Right ventricle myocardium inferior (tissue), 1 donor: ENCODE data around the gene BRIP1. TPM values are rescaled to one million over a fixed set of nuclear protein-coding genes. Genes with fewer than 3 reads are reported as not detected.
A peak's percentile ranks its signal among the peaks of the same experiment; 100 is the strongest.
"Not testable (repeated sequence)": the region's sequence is repeated elsewhere in the genome, so short reads cannot be mapped to it uniquely, and the experiment has no call there.

Experiments used
- ATAC-seq: fragments of 200-7000 bp; cut with Tn5 transposase; one replicate; pipeline ENCODE4 v1.9.1; 2020; ENCODE audit warnings: mild to moderate bottlenecking, moderate library complexity
- DNase-seq: peaks from one replicate; pipeline ENCODE4 v3.0.0; 2021; ENCODE audit errors: missing footprints
- intact Hi-C: fragments of 100-400 bp; cut with DNase I; formaldehyde crosslinking; loops from one replicate; pipeline ENCODE4 v1.11.0; 2022
- total RNA-seq: library from RNA; stranded (reverse); fragmentation: NEBNext Ultra II Directional; extraction: Animal tissue kit (Norgen Biotek cat#: 25700); gene quantifications from one replicate; pipeline ENCODE4 v1.2.1, GENCODE V29; 2021
- donor health status: DM: no; HTN: yes; CAD: no; lungs with severe emphysema.

Gene BRIP1
- total RNA-seq, 1 donor from 2014 or later, result 0.24 TPM

- ATAC-seq (no peak), DNase-seq (no peak)
- intact Hi-C loops, result no loop called here
These were observed 165.1 kb downstream of the BRIP1 start for GRCh38 chr17:61698244-61698643.

DNA sequence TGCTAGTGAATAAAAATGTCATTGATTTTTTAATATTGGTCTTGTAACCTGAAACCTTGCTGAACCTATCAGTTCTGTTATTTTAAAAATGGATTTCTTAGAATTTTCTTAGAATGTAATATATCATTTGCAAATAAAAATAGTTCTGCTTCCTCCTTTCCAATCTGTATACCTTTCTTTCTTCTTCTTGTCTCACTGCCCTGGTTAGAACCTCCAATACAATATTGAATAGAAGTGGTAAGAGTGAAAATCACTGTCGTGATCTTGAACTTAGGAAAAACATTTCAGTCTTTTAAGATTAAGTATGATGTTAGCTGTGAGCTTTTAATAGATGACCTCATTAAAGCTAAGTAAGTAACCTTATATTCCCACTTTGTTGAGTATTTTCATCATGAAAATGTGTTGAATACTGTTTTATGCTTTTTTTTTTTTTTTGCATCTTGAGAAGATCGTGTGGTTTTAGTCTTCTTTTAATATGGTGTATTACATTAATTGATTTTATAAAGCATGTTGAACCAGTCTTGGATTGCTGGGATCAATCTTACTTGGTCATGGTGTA lies 167.5 kb downstream of the BRIP1 start:
- intact Hi-C loops, result no loop called here
- ATAC-seq (no peak), DNase-seq (no peak)

GRCh38 chr17:61694095-61694494 lies 169.2 kb downstream of the BRIP1 start:
- ATAC-seq, result no peak
- no peak for DNase-seq
- intact Hi-C loops, result no loop called here

DNA sequence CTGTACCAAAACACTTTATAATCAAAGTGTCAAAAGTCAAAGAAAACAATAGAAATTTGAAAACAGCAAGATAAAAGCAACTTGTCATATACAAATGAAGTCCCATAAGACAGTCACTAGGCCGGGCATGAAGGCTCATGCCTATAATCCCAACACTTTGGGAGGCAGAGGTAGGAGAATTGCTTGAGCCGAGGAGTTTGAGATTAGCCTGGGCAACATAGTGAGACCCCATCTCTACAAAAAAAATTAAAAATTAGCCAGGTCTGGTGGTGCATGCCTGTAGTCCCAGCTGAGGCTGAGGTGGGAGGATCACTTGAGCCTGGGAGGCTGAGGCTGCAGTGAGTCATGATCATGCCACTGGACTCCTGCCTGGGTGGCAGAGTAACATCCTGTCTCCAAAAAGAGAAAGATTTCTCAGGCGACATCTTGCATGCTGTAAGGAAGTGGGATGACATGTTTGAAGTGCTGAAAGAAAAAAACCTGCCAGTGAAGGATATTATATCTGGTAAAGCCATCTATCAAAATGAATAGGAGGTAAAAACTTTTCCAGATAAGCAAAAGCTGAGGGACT lies 173.6 kb downstream of the BRIP1 start:
- intact Hi-C loops, result no loop called here
- no peak for ATAC-seq

DNA sequence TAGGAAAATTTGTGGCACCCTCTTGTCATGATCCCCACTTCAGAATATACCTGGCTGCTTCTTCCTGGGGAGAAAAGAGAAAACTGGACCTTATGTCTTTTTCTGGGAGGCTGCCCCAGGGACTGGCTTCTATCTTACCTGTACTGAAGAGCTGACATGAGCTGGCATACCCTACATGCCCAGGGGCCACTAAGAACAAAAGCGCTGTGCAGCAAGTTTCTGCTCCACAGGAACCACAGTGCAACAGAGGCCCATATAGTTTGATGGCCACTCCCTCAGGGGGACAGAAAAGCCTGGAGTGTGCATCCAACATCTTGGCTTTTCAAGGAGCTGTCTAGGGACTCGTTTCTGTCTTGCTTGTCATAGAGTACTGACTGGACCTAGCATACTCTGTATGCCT lies 175.6 kb downstream of the BRIP1 start:
- DNase-seq (no peak), ATAC-seq (no peak)
- intact Hi-C loops, result no loop called here

More for the DNA sequence above, 173.6 kb downstream of the BRIP1 start:
- no peak for DNase-seq

- intact Hi-C loops, result no loop called here
- DNase-seq, result no peak
- ATAC-seq, result no peak
These were observed 177.2 kb downstream of the BRIP1 start for GRCh38 chr17:61686113-61686512.

DNA sequence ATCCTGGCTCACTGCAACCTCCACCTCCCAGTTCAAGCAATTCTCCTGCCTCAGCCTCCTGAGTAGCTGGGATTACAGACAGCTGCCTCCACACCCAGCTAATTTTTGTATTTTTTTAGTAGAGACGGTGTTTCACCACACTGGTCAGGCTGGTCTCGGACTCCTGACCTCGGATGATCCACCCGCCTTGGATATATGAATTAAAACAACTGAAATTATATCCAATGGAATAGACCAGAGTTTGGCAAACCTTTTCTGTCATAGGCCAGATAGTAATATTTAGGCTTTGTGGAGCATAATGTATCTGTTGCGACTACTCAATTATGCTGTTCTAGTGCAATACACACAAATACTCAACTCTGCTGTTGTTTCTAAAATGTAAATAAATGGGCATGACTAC lies 178.5 kb downstream of the BRIP1 start:
- DNase-seq (no peak), ATAC-seq (no peak)
- intact Hi-C loops, result no loop called here

- intact Hi-C loops, result no loop called here
- ATAC-seq (no peak), DNase-seq (no peak)
These were observed 179.2 kb downstream of the BRIP1 start for GRCh38 chr17:61684172-61684571.

GRCh38 chr17:61683466-61683865 lies 179.9 kb downstream of the BRIP1 start:
- ATAC-seq, result no peak
- intact Hi-C loops, result no loop called here
- DNase-seq, result no peak

DNA sequence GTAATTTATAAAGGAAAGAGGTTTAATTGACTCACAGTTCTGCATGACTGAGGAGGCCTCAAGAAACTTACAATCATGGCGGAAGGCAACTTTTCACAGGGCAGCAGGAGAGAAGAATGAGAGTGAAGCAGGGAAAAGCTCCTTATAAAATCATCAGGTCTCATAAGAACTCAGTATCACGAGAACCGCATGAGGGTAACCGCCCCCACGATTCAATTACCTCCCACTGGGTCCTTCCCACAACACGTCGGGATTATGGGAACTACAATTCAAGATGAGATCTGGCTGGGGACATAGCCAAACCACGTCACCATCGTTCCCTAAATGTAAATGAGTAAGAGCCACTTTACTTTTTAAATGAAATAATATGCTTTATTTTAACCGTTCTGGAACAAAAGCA lies 182.4 kb downstream of the BRIP1 start:
- DNase-seq, result no peak
- no peak for ATAC-seq
- intact Hi-C loops, result no loop called here

DNA sequence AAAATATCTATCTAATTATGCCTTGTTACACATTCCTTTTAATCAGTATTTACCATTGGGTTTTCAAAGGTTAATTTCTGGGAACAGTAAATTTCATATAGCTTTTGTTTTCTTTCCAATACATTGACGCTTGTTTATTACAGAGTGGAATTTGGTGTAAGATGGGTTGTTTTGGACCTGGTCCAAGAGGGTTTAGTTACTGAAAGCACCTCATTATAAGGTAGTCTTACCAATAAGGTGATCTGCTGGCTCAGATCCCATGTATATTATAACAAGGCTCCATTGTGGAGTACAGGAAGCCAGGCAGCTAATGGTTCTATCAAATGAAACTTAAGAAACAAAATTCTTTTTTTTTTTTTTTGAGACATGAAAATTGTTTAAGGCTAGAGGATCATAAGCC lies 185.0 kb downstream of the BRIP1 start:
- ATAC-seq (no peak), DNase-seq (no peak)
- intact Hi-C loops, result no loop called here

DNA sequence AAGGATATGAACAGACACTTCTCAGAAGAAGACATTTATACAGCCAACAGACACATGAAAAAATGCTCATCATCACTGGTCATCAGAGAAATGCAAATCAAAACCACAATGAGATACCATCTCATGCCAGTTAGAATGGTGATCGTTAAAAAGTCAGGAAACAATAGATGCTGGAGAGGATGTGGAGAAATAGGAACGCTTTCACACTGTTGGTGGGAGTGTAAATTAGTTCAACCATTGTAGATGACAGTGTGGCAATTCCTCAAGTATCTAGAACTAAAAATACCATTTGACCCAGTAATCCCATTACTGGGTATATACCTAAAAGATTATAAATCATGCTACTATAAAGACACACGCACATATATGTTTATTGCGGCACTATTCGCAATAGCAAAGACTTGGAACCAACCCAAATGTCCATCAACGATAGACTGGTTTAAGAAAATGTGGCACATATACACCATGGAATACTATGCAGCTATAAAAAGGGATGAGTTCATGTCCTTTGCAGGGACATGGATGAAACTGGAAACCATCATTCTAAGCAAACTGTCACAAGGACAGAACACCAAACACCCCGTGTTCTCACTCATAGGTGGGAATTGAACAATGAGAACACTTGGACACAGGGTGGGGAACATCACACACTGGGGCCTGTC lies 186.0 kb downstream of the BRIP1 start:
- ATAC-seq, DNase-seq: not testable (repeated sequence)

GRCh38 chr17:61676522-61676921 lies 186.8 kb downstream of the BRIP1 start:
- DNase-seq, intact Hi-C loops, ATAC-seq: not testable (repeated sequence)

More for the DNA sequence above, 186.0 kb downstream of the BRIP1 start:
- intact Hi-C loops, result not testable (repeated sequence)

GRCh38 chr17:61674609-61675008 lies 188.7 kb downstream of the BRIP1 start:
- intact Hi-C loops, ATAC-seq, DNase-seq: not testable (repeated sequence)

- intact Hi-C loops, ATAC-seq: not testable (repeated sequence)
- DNase-seq, result peak; percentile 50
These were observed 190.1 kb downstream of the BRIP1 start for GRCh38 chr17:61673019-61673897.

DNA sequence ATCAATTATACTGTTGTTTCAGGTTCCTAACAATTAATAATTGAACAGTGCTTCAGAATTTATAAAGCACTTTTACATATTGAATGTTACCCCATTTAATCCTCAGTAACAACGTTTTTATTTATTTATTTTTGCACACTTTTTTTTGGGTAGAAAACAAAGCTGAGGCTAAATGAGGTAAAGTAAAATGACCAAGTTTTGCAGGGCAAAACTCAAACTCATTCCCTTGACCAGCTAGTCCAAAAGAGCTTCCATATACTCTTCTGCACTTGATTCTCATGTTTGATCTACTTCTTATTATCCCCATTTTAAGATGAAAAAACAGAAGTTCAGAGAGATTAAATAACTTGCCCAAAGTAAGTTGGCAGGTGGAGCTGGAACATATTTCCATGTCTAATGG lies 191.2 kb downstream of the BRIP1 start:
- intact Hi-C loops, result no loop called here
- DNase-seq, result no peak
- ATAC-seq, result no peak

DNA sequence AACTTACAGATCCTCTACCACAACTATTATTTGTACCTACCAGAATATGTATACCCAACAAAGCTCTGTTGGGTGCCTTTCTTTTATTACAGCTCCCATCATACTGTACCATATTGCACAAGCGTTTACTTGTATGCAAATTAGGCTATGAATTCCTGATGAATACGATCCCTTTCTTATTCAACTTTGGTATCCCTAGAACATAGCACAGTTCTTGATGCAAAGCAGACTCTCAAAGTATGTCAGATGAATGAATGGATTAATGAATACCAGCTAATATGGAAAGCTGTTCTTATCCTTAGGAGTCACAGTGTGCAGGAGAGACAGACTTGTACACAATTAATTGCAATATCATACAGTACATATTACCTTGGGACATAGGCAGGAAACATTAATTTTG lies 192.6 kb downstream of the BRIP1 start:
- ATAC-seq (no peak), DNase-seq (no peak)
- intact Hi-C loops, result no loop called here

DNA sequence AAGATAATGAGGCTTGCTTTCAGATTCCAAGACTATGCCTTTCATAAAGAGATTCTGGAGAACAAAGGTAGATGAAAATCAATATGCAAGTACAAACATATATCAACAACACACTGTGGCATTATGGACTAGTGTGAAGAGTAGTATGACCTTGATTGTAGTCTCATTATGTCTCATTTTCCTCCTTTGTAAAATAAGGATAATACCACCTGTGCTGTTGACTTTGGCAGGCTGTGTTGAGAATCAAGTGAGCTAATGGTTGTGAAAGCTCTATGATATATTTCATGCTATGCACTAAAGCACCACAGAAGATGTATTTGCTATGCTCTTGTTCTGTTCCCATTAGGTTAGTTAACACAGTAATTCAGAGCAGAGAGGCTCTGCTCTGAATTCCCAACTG lies 193.8 kb downstream of the BRIP1 start:
- intact Hi-C loops, result no loop called here
- DNase-seq (no peak), ATAC-seq (no peak)

DNA sequence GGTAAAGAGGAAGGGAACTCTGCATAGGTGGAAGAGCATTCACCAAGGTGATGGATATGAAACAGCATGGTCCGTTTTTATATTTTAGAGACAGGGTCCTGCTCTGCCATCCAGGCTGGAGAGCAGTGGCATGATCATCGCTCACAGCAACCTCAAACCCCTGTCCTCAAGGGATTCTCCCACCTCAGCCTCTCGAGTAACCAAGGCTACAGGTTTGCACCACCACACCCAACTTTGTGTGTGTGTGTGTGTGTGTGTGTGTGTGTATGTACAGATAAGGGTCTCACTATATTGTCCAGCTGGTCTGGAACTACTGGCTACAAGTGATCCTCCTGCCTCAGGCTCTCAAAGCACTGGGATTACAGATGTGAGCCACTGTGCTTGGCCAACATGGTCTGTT lies 194.8 kb downstream of the BRIP1 start:
- ATAC-seq (no peak), DNase-seq (no peak)
- intact Hi-C loops, result no loop called here
